NCI-H2081 (cell line): ENCODE data around the gene SPATA19.

Experiments
- DNase-seq, 2 experiments: peaks; one replicate each; lab custom pipeline; 2025; lab: John Stamatoyannopoulos, UW

SPATA19 gene

DNA sequence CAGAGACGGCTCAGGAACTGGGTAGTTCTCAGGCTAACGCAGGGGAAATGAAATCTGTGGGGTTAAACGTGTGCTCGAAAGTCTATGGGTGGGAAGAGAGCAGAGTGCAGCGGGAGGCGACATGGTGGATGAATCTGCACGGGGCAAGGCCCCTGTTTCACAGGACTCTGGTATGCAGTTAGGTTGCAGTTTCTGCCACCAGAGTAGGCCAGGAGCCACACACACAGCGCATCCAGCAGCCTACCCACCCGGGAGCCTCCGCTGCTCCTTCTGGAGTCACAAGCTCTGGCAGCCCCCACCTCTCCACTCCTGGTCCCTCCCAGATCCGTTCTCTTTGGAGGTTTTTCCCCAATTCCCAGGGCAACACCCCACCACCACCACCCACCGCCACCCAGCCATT is 27.0 kb downstream of the SPATA19 start:
- no peak for DNase-seq

DNA sequence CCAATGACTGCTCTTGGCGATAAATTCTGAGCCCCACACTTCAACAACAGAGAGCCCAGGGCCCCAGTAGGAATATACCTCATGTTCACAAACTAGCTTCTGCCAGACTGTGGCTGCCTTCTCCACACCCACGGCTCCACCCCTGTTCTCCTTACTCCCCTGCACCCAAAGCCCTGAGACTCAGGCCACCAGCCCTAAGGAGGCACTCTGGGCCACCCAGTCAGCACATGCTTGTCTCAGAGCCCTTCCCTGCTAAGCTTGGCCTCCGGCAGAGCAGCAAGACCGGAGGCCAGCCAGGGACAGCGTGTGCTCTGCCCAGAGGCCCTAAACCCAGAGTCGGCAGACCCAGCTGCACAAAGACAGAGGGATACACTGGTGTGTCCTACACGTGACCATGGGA is 27.9 kb downstream of the SPATA19 start:
- no peak for DNase-seq

DNA sequence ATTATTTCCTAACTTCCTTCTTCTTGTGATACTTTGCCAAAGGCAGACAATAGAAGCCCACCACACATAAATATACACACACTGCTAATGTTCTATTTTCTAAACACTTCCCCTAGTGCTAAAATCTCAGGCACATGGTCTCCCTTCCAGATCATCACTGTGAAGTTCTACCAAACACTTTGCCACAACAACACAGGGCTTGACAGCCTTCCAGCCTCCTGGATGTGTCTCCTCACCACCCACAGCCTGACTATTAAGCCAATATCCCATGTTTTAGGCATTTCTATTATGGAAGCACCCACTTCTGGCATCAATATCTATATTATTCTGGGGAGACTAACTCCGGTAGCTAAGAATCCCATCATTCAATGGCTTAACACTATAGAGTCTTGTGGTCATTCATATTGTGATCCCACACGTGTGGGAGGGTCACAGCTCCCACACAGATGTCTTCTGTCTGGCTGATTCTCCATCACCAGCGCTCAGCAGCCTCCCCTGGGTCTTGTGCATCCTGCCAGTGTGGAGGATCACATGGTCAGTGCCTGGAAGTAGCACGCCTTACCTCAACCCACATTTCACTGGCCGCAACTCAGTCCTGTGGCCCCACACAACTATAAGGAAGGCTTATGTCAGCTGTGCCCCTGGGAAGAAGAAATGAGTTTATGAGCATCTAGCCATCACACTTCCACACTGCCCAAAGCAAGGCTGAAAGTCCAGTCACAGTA is 29.0 kb downstream of the SPATA19 start:
- no peak for DNase-seq

DNA sequence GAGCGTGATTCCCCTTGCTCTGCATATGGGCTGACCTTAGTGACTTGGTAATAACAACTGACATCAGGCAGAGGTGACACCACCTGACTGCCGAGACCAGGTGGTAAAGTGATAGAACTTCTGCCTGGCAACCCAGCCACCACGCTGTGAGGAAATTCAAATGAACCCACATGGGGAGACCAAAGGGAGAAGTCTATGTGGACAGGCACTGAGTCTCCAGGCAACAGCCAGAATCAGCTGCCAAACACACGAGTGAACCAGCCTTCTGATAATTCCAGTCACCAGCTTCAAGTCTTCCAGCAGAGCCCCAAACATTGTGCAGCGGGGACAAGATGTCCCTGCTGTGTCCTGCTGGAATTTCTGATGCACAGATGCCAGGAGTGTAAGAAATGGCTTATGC is 29.7 kb downstream of the SPATA19 start:
- peak in 1 of 2 experiments; percentile 28 for DNase-seq

DNA sequence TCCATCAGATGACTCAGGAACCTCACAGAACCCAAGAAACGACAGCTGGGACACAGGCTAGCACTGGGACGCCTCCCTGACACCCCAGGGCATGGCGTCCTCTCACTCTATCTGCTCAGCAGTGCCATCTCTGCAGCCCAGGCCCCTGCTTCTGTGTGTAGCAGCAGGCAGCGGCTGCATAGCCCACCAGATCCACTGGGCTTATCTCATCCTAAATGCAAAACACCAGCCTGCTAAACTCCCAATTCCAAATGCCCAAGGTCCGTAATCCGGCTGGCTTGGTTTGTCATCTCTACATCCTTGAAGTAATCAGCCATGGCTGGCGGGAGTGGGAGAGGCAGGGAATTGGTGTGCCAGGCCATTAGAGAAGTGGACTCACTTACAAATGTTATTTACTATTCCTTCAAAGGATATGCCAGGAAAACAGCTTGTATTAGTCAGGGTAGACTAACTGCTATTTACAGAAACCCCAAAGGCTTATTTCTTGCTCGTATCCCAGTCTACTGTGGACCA is 30.7 kb downstream of the SPATA19 start:
- DNase-seq, result no peak

DNA sequence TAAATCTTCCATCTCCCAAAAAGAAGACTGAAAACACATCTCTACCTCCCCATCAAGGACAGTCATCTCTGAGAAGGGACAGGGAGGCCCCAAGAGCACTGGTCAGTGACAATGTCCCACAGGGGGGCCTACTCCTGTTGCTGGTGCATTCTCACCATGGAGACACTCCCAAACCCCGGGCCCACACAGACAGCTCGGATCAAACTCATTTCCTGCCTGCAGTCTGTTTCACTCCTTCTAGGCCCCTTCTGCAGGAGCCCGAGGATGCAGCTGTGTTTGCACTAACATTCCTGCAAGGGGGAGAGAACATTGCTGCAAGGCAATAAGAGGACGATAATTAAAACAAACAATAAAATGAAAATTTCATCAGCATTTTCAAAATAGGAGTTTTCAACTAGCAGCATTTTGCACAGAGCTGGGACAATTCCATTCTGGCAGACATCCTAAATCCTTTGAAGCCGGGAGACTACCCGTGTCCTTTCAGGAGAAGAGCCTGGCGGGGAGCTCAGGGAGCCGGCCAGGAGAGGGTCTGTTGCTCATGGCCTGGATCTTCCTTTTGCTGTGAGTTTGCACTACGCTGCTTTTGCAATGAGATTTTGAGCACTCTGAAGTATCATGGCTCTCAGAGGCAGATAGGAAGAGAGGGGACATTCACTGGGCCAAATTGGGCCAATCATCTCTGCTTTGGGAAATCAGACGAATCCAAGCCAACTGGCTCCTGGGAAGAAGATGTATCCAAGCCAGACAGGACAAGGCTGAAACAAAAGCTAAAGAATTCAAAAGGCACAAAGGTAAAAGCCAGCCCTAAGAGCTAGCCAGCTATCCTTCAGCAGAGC is 33.2 kb downstream of the SPATA19 start:
- DNase-seq, result no peak

DNA sequence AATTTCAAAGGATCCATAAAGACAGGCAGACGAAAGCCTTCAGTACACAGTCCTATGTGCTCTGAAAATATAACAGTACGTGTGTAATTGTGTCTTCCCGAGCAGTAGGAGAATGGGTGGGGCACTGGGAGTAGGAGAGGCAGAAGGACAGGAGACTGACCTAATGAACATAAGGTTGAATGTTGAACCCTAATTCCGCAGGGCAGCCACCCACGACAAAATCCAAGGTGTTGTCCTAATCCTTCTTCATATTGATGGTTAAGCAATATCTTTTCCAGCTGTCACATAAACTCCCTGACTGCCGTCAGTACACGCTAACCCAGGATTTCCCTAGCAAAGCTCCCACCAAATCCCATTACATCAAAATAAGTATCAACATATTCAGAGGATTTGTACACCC is 34.5 kb downstream of the SPATA19 start:
- no peak for DNase-seq

DNA sequence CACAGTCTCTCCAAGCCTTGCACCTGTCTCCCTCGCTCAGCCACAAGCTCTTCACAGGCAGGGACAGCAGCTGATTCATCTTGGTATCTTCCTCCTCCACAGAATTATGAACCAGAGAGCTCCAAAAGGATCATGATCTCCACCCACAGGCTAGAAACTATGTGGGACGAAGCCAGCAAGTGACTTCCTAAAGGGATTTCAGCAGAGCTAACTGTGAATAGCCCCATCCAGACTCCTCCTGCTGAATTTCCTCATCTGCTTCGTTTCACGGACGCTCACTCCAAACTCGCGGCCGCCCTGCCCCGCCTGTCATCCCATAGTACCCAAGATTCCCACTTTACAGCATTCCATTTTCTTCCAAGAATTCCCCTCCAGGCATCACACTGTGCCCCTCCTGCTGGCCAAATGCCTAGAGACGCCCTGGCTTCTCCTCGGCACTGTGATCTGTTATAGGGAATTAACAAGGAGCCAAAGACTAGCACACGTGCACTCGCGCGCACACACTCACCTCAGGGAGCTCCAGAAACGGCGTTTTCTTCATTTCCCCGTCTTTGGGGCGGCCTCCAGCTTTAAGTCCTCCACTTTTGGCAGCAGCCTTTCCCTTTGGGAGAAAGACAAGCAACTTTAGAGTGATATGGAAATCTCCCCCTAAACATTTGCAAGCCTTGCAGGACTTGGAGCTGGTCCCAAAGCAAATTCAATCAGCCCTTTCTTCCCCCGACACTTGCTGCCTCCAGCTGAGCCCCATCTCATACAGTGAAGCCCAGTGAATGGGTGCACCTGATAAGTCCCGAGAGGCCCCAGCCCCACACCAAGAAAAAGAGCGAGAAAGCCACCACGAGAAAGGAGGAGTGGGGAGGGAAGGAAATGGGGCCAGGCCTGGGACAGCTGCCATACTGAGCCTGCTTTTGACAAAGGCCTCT is 35.5 kb downstream of the SPATA19 start:
- DNase-seq, result no peak

DNA sequence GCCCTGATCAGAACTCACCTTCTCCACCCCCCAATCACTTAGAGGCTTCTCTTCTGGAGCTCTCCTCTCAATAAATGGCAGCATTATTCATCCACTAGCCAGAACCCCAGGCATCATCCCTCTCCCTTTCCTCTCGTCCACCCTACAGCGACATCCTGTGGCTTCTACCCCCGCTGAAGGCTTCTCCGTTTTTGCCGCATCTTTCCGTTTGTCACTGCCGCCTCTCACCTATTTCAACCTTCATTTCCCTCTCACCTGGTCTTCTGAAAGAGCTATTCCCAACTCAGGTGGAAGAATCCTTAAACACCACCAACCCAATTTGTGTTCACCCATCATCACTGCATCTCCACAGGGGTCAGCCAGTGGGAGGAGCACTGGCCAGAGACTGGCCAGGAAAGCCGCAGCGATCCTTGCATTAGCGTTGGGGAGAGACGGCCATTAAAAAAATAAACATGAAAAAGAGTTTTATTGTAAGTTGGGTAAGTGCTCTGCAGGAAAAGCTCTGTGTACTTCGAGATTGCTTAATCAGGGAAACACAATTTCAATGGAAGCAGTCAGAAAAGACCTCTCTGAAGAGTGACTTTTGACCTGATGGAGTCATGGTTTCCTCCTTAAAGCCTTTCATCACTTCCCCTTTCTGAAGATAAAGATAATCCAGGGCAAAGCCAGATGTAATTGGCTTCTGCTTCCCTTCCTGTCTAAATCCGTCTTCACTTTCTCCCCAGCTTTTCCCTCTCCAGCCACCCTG is 36.7 kb downstream of the SPATA19 start:
- no peak for DNase-seq

DNA sequence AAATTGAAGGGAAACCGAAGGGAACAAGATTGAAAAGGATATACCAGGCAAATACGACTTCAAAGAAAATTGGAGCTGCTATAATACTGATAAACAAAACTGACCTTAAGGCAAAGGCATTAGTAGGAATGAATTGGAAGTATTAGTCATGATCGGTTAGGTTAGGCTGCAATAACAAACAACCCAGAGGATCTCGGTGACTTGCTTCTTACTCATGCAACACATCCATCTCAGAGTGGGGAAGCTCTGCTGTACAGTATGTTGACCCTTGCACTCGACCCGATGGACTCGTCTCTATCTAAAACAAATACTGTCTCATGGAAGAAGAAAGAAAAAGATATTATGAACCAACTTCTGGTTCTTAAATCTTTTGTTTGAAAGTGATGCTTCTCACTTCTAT is 42.3 kb downstream of the SPATA19 start:
- DNase-seq, result no peak

DNA sequence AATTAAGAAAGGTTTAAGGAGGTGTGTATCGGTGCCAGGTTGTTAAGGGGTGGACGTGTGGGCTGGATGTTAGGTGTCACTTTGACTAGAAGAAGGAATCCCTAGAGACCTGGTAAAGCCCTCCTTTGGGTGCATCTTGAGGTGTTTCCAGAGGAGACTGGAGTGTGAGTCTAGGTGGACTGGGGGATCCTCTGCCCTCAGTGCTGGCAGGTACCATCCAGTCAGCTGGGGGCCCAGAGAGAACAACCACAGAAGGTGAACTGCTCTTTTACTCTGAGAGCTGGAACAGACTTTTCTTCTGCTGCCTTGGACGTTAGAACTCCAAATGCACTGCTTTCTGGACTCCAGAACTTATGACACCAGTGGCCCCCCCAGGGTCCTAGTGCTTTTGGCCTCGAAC is 44.0 kb downstream of the SPATA19 start:
- DNase-seq, result no peak

DNA sequence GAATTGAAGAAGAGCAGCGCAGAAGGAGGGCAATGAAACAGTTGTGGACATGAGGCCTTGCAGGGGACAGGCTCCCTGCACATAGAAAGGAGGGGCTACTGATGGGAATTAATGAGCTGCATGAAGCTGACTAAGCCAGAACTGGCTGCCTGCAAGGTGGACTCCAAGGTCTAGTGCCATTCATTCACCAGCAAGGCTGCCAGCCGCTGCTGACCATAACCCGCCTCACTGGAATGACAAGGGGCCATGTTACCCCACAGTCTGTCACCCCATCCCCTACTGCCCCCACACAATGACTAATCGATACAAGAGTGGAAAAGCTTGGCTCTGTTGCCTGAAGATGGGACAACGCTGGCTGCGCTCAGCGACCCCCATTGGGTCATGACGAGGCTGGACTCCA is 44.6 kb downstream of the SPATA19 start:
- no peak for DNase-seq

DNA sequence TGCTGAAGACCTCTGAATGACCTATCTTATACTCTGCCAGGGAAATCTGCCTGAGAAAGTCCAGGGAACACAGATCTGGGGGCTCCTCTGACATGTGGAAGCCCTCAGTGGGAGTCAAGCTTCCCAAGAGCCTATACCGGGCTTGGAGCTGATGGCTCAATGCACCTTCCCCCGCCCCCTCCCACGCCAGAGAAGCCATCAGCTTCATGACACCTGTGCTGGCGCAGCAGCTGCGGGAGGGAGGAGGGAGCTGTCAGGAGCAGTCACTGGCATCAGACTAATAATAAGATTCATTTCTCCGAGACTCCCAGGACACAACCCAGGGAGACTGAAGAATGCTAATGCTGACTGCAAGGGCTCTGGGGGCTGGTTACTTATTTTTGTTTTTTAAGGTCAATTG is 47.8 kb downstream of the SPATA19 start:
- DNase-seq, result no peak

DNA sequence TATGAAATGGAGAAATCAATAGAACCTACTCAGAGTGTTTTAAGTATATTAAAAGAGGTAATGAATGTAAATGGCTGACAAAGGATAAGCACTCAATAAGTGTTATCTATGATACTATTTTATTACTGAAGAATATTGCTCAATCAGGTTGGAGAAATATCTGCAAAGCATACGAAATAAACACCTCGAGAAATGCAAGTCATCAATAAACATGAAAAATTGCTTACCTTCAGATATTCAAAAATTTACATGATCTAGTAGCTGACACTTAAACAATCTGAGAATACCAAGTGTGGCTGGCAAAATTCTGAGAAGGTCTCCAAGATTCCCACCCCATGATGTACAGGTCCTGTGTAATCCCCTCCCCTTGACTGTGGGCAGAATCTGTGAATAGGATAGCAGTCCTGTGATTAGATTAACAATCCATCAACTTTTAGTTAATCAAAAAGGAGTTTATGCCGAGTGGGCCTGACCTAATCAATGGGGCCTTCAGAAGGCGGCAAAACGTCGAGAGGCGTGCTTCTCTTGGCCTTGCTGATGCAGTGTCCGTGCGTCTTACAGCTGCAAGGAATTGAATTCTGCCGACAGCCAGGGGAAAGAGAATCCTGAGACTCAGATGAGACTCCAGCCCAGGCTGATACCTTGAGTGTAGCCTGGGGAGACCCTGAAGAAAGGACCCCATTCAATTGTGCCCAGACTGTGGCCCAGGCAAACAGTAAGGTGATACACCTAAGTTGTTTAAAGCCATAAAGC is 49.1 kb downstream of the SPATA19 start:
- DNase-seq, result no peak

DNA sequence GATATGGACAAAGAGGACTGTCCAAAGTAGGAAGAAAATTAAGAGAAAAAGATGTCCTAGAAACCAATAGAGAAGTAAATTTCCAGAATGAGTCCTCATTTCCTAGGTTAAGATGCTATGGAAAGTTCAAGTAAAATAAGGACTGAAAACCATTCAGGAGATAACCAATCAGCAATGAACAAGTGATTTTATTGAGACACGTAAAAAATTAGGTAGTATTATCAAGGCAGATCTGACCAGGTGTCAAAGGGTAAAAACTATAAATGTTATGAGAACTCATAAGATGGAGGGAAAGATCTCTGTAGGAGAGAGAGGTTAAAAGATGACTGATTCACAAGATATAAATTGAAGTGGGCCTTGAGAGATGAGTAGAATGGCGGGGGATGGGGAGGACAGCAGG is 50.2 kb downstream of the SPATA19 start:
- DNase-seq, result no peak

DNA sequence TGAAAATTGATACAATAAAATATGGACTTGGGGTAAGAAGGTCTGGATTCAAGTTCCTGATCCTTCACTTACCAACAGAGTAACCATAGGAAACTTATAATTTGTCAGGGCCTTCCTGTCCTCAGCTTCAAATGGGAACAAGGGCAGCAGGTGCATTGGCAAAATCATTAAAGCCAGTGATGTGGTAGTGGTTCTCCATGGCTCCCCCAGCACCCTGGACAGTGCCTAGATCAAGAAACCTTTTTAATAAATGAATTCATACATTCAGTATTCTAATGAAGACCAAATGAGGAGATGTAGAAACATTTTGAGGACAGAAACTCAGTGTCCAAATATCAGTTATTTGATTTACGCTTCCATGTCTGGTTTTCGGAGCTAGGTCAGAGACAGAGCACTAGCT is 51.1 kb downstream of the SPATA19 start:
- DNase-seq, result no peak

DNA sequence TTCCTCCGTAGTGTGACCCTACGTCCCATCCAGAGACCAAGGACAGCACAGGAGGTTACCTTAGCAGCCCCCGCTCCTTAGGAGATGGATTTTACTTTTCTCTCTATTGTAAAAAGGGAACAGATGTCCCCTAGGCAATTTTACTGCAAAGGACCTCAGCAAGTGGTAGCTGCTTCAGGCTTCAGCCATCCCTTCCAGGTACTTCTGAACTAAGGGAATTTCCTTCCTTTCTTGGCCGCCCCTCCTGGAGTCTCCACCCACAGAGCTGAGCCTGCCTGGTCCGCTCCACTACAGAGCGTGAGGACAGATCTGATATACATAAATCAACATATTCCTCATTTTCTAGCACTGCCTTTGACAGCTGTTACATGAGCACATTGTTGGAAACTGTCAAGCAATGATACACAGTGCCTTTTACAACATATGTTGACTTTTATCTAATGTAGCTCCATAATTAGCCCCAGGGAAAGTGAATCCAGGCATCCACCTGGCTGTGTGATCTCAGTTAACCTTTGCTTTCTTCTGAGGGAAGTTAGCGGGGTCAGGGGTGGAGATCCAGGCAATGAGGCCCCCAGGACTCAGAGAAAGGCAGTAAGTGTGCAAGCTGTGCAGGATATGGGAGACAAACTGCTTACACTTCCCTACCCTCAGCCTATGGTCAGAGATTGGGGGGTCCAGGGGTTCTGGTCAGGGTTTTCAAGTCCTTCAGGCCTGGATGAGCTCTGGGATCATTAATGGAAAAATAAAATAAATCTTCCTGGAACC is 51.9 kb downstream of the SPATA19 start:
- peak in 1 of 2 experiments; percentile 33 for DNase-seq

DNA sequence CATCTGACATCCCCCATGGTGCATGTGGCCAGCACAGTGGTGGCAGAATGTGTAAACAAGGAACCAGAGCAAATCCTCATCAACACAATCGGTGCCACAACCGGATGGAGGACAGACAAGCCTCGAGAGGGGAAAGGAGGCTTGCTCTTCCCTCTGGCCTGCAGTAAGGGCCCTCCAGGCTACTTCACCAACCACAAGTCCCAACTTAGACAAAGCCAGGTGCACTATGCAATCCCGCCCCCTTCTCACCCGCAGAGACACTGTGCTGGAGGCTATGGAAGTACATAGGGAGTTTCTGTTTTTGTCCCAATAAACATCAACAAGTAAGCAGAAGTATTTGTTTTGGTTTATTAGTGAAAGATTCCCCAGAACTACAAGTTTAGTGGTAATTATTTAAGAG is 54.3 kb downstream of the SPATA19 start:
- DNase-seq, result no peak
